Keratinocyte (primary cell): ENCODE measurements around the gene LANCL1.

Source experiments
- CTCF ChIP-seq, 3 experiments: IDR thresholded peaks in 1 of 3; conservative IDR thresholded peaks in 1 of 3; optimal IDR thresholded peaks in 1 of 3; 2 replicates in 2 of 3; 3 replicates in 1 of 3; pipeline versions ENCODE3 to v1.5.1; 2011; ENCODE audit warnings: low read length in 3 of 3, mild to moderate bottlenecking in 3 of 3, moderate library complexity in 2 of 3, control low read depth in 1 of 3, inconsistent platforms in 1 of 3; ENCODE audit not compliant: insufficient read depth in 2 of 3; ENCODE audit errors: extremely low read depth in 1 of 3
- EZH2 ChIP-seq: IDR thresholded peaks from one replicate; pipeline ENCODE4 v1.6.1; 2012; ENCODE audit warnings: inconsistent platforms, mild to moderate bottlenecking, low read length, moderate library complexity

- TF ChIP-seq CTCF (optimal IDR thresholded peaks at IDR 0.05 in 1 of 3, IDR thresholded peaks at IDR 0.05 in 1 of 3, conservative IDR thresholded peaks at IDR 0.05 in 1 of 3; ENCODE audit: extremely low read depth in 1 of 3, insufficient read depth in 2 of 3, low read length in 3 of 3): peak in 2 of 3 experiments; percentile 37 to 52
- TF ChIP-seq EZH2: no peak
These were observed 31.3 kb downstream of the LANCL1 start for GRCh38 chr2:210445116-210445707.
